MM.1S (cell line): ENCODE results near the gene PNKD.

ENCODE experiments used
- DNase-seq: peaks from one replicate; pipeline ENCODE4 v3.0.0-alpha.2; 2015
- H2AFZ ChIP-seq: fragments of 300-600 bp; sonication (generic); 2 replicates; pipeline ENCODE4 v1.6.0; 2016; ENCODE audit warnings: antibody characterized with exemption, low read length
- H3F3A ChIP-seq: fragments of 300-600 bp; sonication (generic); 2 replicates; pipeline ENCODE4 v1.6.1; 2016; ENCODE audit warnings: mild to moderate bottlenecking, antibody characterized with exemption, low read length, moderate library complexity, mixed read lengths; ENCODE audit not compliant: insufficient read depth
- H3K27ac ChIP-seq: fragments of 300-600 bp; sonication (generic); 2 replicates; pipeline ENCODE4 v1.5.1; 2016; ENCODE audit warnings: mild to moderate bottlenecking, low read length
- H3K27me3 ChIP-seq: fragments of 300-600 bp; sonication (generic); replicated peaks from 2 replicates; pipeline ENCODE4 v1.6.0; 2016; ENCODE audit warnings: low read length; ENCODE audit not compliant: insufficient read depth
- H3K36me3 ChIP-seq: fragments of 300-600 bp; sonication (generic); replicated peaks from 2 replicates; pipeline ENCODE4 v1.6.1; 2016; ENCODE audit warnings: mild to moderate bottlenecking, low read length, mixed read lengths; ENCODE audit not compliant: insufficient read depth
- H3K4me1 ChIP-seq: fragments of 300-600 bp; sonication (generic); 2 replicates; pipeline ENCODE4 v1.6.1; 2016; ENCODE audit warnings: low read length, mixed read lengths
- H3K4me2 ChIP-seq: fragments of 300-600 bp; sonication (generic); 2 replicates; pipeline ENCODE4 v1.6.0; 2016; ENCODE audit warnings: low read depth, low read length
- H3K4me3 ChIP-seq: fragments of 300-600 bp; sonication (generic); 2 replicates; pipeline ENCODE4 v1.5.1; 2016; ENCODE audit warnings: low read length, mixed read lengths
- H3K79me2 ChIP-seq: fragments of 300-600 bp; sonication (generic); 2 replicates; pipeline ENCODE4 v1.6.1; 2016; ENCODE audit warnings: mixed run types, low read length, mixed read lengths
- H3K9ac ChIP-seq: fragments of 300-600 bp; sonication (generic); 2 replicates; pipeline ENCODE4 v1.6.1; 2016; ENCODE audit warnings: low read length, mixed read lengths
- H3K9me2 ChIP-seq: fragments of 300-600 bp; sonication (generic); replicated peaks from 2 replicates; pipeline ENCODE4 v1.6.1; 2016; ENCODE audit warnings: mild to moderate bottlenecking, low read length, mixed read lengths; ENCODE audit not compliant: insufficient read depth
- H3K9me3 ChIP-seq: fragments of 300-600 bp; sonication (generic); replicated peaks from 2 replicates; pipeline ENCODE4 v1.6.1; 2016; ENCODE audit warnings: mild to moderate bottlenecking, low read length, mixed read lengths; ENCODE audit not compliant: insufficient read depth
- H4K20me1 ChIP-seq: fragments of 300-600 bp; sonication (generic); 2 replicates; pipeline ENCODE4 v1.6.1; 2016; ENCODE audit warnings: mild to moderate bottlenecking, low read length, moderate library complexity, mixed read lengths; ENCODE audit not compliant: insufficient read depth
- EZH2 ChIP-seq: fragments of 300-600 bp; sonication (generic); optimal IDR thresholded peaks from 2 replicates; pipeline ENCODE3; 2017; ENCODE audit warnings: low read depth, mild to moderate bottlenecking, antibody characterized with exemption, low read length, mixed read lengths
- EZH2phosphoT487 ChIP-seq: fragments of 300-600 bp; sonication (generic); IDR thresholded peaks from 2 replicates; pipeline ENCODE4 v1.6.1; 2018; ENCODE audit warnings: antibody characterized with exemption, low read length
- TF ChIP-seq, protein P1 (sequence below): fragments of 300-600 bp; sonication (generic); IDR thresholded peaks from 2 replicates; pipeline ENCODE4 v1.5.1; 2016; ENCODE audit warnings: antibody characterized with exemption, low read length, mixed read lengths

PNKD gene

DNA sequence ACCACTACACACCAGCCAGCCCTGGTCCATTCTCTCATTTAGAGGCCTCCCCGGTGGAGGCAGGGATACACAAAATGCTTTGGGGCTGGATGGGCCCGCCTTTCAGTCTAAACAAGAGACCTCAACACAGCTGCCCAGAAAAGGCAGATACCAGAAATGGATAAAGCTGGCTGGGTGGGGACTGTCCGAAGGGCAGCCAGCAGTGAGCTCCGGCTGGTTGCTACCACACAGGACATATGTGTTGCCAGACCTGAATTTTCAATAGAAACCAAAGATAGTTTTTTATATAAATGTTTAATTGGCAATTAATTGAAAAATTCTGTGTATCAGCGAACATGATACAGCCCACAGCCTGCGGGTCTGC lies 8.1 kb upstream of the PNKD start:
- peaks cover 34% of the 10 kb centered on the region for H3K4me1 ChIP-seq
- no peak overlapping the region for H3K4me2 ChIP-seq
- H4K20me1 ChIP-seq = no peaks in the 10 kb centered on the region
- no peaks in the 10 kb centered on the region for H3K9me2 ChIP-seq
- H3K27me3 ChIP-seq = no peaks in the 10 kb centered on the region
- 0 out of 2 replicates have a peak, but pooled peaks cover 3% of the 10 kb centered on the region for H3K79me2 ChIP-seq
- no peak overlapping the region for H3K9ac ChIP-seq
- no peak for TF ChIP-seq EZH2phosphoT487
- no peak for TF ChIP-seq EZH2
- no peak overlapping the region for H3K27ac ChIP-seq
- H3K4me3 ChIP-seq = no peak overlapping the region
- H3K9me3 ChIP-seq = no peaks in the 10 kb centered on the region
- peaks cover 6% of the 10 kb centered on the region for H3F3A ChIP-seq
- no peaks in the 10 kb centered on the region for H3K36me3 ChIP-seq
- no peak for DNase-seq
- no peak overlapping the region for H2AFZ ChIP-seq

DNA sequence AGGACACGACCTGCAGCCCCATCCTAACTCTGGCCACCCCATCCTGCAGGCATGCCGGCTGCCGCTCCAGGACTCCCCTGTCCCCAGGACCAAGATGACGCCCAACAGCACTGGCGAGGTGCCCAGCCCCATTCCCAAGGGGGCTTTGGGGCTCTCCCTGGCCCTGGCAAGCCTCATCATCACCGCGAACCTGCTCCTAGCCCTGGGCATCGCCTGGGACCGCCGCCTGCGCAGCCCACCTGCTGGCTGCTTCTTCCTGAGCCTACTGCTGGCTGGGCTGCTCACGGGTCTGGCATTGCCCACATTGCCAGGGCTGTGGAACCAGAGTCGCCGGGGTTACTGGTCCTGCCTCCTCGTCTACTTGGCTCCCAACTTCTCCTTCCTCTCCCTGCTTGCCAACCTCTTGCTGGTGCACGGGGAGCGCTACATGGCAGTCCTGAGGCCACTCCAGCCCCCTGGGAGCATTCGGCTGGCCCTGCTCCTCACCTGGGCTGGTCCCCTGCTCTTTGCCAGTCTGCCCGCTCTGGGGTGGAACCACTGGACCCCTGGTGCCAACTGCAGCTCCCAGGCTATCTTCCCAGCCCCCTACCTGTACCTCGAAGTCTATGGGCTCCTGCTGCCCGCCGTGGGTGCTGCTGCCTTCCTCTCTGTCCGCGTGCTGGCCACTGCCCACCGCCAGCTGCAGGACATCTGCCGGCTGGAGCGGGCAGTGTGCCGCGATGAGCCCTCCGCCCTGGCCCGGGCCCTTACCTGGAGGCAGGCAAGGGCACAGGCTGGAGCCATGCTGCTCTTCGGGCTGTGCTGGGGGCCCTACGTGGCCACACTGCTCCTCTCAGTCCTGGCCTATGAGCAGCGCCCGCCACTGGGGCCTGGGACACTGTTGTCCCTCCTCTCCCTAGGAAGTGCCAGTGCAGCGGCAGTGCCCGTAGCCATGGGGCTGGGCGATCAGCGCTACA lies 7.4 kb upstream of the PNKD start:
- no peak for DNase-seq
- Histone ChIP-seq H4K20me1 (no peaks in the 10 kb centered on the region), H3F3A (0 out of 2 replicates have a peak, but pooled peaks cover 2% of the 10 kb centered on the region), H3K79me2 (peaks cover 7% of the 10 kb centered on the region), H3K9ac (no peak overlapping the region), H3K4me3 (no peak overlapping the region), H3K4me1 (peaks cover 28% of the 10 kb centered on the region), H3K9me3 (no peaks in the 10 kb centered on the region), H3K4me2 (no peak overlapping the region), H2AFZ (no peak overlapping the region), H3K27me3 (no peaks in the 10 kb centered on the region), H3K9me2 (no peaks in the 10 kb centered on the region), H3K36me3 (no peaks in the 10 kb centered on the region), H3K27ac (no peak overlapping the region)
- TF ChIP-seq EZH2phosphoT487 (no peak), EZH2 (no peak)
- TF ChIP-seq, protein P1, sequence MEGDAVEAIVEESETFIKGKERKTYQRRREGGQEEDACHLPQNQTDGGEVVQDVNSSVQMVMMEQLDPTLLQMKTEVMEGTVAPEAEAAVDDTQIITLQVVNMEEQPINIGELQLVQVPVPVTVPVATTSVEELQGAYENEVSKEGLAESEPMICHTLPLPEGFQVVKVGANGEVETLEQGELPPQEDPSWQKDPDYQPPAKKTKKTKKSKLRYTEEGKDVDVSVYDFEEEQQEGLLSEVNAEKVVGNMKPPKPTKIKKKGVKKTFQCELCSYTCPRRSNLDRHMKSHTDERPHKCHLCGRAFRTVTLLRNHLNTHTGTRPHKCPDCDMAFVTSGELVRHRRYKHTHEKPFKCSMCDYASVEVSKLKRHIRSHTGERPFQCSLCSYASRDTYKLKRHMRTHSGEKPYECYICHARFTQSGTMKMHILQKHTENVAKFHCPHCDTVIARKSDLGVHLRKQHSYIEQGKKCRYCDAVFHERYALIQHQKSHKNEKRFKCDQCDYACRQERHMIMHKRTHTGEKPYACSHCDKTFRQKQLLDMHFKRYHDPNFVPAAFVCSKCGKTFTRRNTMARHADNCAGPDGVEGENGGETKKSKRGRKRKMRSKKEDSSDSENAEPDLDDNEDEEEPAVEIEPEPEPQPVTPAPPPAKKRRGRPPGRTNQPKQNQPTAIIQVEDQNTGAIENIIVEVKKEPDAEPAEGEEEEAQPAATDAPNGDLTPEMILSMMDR = no peak

DNA sequence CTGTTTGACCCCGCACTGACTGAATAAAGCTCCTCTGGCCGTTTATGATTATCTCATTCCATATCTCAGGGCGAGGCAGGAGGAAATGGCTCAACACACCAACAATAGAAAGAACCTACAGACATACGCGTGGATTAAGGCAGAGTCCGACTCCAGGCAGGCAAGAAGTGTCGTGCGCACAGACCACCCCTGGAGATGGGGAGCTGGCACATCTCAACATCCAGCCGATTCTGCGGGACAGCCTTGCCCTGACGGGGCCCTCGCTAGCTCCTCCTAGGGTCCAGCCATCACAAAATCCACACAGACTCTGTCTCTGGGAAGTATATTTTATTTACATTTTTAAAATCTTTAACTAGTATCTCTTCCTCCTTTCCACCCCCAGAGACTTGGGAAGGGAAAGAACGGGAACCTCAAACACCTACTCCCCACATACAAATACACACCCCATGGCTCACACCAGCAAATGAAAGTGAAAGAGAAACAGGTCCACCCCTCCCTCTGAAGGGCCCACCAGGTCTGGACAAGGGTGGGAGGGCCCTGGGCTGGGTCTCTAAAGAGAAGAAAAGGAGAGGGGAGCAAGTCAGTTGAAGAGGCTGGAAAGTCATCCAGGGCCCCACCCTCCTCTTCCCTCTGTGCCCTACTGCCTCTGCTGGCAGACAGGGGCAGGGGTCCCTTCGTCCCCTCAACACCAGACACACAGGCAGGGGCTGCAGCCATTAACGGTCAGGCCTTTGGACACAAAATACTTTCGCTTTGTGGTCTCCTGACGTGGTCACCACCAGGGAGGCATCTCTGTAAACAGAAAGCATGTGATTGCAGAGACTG lies 6.3 kb upstream of the PNKD start:
- H3F3A ChIP-seq = no peaks in the 10 kb centered on the region
- no peaks in the 10 kb centered on the region for H3K27me3 ChIP-seq
- H3K9me2 ChIP-seq = no peaks in the 10 kb centered on the region
- no peaks in the 10 kb centered on the region for H3K9me3 ChIP-seq
- TF ChIP-seq EZH2phosphoT487 (no peak), EZH2 (no peak)
- TF ChIP-seq, protein P1 = no peak
- DNase-seq = no peak
- H3K36me3 ChIP-seq = no peaks in the 10 kb centered on the region
- H4K20me1 ChIP-seq = no peaks in the 10 kb centered on the region
- no peak overlapping the region for H3K27ac ChIP-seq
- H2AFZ ChIP-seq = no peak overlapping the region
- no peak overlapping the region for H3K4me2 ChIP-seq
- peaks cover 10% of the 10 kb centered on the region for H3K79me2 ChIP-seq
- H3K4me1 ChIP-seq = peaks cover 25% of the 10 kb centered on the region
- H3K9ac ChIP-seq = no peak overlapping the region
- no peak overlapping the region for H3K4me3 ChIP-seq
